DMS 273 (cell line): ENCODE measurements around the gene STRN4.
A peak's percentile ranks its signal among the peaks of the same experiment; 100 is the strongest.
"Not testable (repeated sequence)": the region's sequence is repeated elsewhere in the genome, so short reads cannot be mapped to it uniquely, and the experiment has no call there.

ENCODE experiments used
- DNase-seq: peaks from one replicate; lab custom pipeline; 2025; ENCODE audit not compliant: unreplicated experiment; lab: John Stamatoyannopoulos, UW

Gene STRN4

GRCh38 chr19:46775642-46776258 is 29.5 kb upstream of the STRN4 start:
- DNase-seq = no peak

- no peak for DNase-seq
These were observed 26.8 kb upstream of the STRN4 start for GRCh38 chr19:46773018-46773399.

DNA sequence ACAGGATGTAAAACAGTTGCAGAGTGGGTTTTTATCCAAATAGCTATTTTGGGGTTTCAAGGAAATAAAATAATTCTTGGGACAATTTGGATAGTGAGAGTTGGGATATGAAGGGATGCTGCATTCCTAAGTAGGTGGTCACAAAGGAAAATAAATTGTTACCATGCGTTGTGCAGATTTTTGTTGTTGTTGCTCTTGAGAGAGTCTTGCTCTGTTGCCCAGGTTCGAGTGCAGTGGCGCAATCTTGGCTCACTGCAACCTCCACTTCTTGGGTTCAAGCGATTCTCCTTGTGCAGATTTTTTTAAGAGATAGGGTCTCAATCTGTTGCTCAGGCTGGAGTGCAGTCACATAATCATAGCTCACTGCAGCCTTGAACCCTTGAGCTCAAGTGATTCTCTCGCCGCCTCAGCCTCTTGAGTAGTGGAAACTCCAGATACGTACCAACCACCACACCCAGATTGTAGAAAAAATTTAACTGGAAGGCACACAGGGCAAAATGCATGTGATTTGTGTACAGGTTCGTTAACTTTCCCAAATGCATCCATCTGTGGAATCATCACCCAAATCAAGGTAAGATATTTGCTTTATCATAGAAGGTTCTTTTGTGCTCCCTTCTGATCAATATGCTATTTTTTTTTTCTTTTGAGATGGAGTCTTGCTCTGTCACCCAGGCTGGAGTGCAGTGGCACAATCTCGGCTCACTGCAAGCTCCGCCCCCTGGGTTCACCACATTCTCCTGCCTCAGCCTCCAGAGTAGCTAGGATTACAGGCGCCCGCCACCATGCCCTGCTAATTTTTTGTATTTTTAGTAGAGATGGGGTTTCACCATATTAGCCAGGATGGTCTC is 26.1 kb upstream of the STRN4 start:
- no peak for DNase-seq

- not testable (repeated sequence) for DNase-seq
These were observed 22.5 kb upstream of the STRN4 start for GRCh38 chr19:46768746-46769145.

- peak; percentile 79 for DNase-seq
These were observed 20.5 kb upstream of the STRN4 start for GRCh38 chr19:46766569-46767317.

GRCh38 chr19:46764817-46765291 is 18.6 kb upstream of the STRN4 start:
- DNase-seq = no peak

DNA sequence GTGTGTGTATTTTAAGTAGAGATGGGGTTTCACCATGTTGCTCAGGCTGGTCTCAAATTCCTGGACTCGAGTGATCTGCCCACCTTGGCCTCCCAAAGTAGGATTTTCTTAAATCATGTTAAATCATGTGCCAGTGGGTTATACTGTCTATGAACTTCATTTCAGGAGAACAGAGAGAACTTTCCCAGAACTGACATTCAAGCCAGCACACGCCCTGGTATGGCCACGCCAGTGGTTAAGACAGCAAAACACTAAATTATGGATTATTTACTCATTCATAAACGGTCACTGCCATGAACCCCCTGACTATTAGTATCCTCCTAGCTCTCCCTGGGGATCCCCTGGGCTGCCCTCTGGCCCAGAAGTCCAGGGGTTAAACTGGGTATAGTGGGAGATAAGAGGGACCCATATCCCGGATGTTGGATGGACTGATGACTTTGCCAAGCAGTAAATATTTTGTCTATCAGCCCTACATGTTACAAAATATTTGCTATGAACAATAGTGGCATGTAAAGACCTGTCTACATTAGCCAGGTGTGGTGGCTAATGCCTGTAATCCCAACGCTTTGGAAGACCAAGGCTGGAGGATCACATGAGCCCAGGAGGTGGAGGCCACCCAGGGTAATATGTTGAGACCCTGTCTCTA is 16.1 kb upstream of the STRN4 start:
- no peak for DNase-seq

- DNase-seq = peak; percentile 66
These were observed 15.2 kb upstream of the STRN4 start for GRCh38 chr19:46761418-46761831.

GRCh38 chr19:46760897-46761296 is 14.6 kb upstream of the STRN4 start:
- not testable (repeated sequence) for DNase-seq

GRCh38 chr19:46760363-46760762 is 14.1 kb upstream of the STRN4 start:
- no peak for DNase-seq

DNA sequence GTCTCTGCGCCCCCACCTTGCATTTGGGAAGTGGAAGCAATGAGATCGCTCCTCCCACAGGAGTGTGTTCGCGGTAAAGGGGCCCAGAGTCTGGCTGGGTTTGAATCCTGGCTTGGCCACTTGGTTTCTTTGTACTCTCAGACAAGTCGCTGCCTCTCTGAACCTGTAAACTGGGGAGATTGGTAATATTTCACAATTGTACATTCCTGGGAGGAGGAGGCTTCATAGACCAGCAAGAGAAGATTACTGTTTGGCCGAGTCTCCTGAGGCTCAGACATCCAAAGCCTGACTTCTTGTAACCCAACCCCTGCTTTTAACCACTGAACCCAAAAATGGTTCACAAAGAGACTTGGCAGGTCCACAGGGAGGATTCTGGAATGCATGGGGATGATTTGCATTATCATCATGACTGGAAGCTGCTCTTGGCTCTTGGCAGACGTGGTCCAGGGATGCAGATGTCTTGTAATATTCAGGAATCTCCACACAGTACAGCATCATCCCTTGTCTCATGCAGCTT is 13.6 kb upstream of the STRN4 start:
- no peak for DNase-seq

DNA sequence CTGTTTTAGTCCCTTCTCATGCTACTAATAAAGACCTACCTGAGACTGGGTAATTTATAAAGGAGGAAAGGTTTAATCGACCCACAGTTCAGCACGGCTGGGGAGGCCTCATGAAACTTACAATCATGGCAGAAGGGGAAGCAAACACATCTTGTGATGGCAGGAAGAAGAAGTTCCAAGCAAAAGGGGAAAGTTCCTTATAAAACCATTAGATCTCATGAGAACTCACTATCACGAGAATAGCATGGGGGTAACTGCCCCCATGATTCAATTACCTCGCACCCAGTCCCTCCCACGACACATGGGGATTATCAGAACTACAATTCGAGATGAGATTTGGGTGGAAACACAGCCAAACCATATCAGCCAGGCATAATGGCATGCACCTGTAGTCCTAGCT is 13.0 kb upstream of the STRN4 start:
- DNase-seq = no peak

GRCh38 chr19:46756544-46756888 is 10.3 kb upstream of the STRN4 start:
- no peak for DNase-seq

GRCh38 chr19:46755853-46756543 is 9.7 kb upstream of the STRN4 start:
- no peak for DNase-seq

DNA sequence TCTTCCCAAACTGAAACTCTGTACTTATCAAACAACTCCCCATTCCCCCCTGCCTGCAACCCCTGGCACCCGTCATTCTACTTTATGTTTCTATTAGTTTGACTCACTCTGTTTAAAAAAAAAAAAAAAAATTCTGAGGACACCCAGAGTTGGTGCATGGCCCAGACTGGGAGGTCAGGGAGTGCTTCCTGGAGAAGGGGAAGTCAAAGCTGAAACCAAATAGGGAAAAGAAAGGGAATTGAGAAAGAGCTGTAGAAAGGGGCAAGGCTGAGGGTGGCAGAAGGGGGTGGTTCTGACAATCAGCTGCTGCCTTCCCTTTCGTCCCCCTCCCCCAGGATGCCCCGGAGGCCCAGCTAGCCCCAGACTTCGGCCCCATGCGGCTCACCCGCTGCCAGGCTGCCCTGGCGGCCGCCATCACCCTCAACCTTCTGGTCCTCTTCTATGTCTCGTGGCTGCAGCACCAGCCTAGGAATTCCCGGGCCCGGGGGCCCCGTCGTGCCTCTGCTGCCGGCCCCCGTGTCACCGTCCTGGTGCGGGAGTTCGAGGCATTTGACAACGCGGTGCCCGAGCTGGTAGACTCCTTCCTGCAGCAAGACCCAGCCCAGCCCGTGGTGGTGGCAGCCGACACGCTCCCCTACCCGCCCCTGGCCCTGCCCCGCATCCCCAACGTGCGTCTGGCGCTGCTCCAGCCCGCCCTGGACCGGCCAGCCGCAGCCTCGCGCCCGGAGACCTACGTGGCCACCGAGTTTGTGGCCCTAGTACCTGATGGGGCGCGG is 9.0 kb upstream of the STRN4 start:
- DNase-seq = no peak

- peak; percentile 91 for DNase-seq
These were observed 7.3 kb upstream of the STRN4 start for GRCh38 chr19:46753420-46754155.

DNA sequence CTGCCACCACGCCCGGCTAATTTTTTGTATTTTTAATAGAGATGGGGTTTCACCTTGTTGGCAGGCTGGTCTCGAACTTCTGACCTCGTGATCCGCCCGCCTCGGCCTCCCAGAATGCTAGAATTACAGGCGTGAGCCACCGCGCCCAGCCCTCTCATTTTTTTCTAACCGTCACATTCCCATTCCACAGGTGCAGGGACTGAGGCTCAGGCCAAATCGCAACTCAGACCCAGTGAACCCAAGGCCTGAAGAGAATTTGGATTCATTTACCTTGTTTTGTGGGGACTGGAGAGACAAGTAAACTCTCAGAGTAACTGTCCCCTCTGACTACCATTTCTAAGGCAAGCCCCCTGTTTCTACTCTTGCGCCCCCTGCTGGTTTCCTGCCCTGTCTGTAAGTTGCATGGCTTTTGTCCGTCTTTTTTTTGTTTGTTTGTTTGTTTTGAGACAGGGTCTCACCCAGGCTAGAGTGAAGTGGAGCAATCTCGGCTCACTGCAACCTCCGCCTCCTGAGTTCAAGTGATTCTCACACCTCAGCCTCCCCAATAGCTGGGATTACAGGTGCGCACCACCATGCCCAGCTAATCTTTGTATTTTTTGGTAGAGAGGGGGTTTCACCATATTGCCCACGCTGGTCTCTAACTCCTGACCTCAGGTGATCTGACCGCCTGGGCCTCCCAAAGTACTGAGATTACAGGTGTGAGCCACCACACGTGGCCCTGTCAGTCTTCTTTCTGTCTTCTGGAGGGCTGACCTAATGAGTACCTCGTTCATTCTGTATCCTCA is 2.3 kb upstream of the STRN4 start:
- peak; percentile 79 for DNase-seq
